GM11168 (cell line): ENCODE data around the gene NR2F1-AS1.
"Not testable (repeated sequence)": the region's sequence is repeated elsewhere in the genome, so short reads cannot be mapped to it uniquely, and the experiment has no call there.

Experiments used
- in situ Hi-C: fragments of 300-500 bp; cut with MboI; formaldehyde crosslinking; loops from one replicate; pipeline ENCODE4 v1.12.0; 2022; ENCODE audit warnings: low sequenced_read_pairs; ENCODE audit not compliant: unreplicated experiment

Gene NR2F1-AS1

DNA sequence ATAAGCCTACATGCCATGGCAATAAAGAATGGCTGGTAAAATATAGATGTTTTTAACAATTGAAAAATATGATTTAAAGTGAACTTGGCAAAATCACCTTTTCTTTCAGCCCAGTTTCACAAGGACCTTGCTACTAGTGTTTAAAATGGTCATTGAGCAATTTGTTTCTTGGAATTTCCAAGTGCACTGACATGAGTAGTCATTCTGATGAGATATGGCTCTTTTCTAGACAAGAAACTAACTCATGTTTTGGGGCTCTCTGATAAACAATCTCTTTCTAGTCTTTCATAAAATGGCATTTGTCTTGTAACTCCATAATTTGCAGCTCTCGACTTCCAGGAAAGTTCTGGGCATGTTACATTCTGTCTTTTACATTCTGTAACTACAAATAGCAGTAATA, 176.8 kb downstream of the NR2F1-AS1 start:
- in situ Hi-C loops: no loop called here

DNA sequence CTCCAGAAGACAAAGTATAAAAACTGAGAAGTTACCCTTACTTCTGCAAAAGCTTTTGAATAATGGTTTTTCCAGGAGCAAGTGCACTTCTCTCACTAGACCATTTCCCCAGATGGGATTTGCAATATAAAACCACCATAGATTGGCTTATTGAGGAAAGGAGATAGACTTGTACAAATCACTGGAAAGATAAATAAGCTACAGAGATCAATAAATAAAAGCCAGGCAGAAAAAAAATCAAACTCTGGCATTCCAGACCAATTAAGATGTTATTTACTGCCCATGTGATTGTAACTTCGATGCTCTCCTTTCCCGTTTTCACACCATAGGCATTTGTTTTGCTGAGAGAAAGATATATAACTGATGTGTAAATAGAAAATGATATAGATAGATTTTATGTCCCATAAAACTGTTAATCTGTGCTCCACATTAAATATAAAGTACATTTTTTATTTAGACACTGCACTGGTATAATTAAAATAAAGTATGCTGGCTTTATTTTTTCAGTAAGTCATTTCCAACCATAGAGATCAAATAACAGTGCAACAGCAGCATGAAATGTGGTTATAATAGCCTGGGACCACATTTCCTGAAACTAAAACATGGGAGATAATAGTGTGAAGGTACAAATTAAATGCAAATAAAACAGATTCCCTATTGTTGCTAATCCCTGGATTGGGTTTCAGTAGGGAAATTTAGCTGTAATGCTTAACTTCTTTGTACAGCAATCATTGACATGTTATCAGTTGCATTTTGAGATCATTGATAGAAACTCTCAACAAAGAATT, 177.7 kb downstream of the NR2F1-AS1 start:
- in situ Hi-C loops: no loop called here

DNA sequence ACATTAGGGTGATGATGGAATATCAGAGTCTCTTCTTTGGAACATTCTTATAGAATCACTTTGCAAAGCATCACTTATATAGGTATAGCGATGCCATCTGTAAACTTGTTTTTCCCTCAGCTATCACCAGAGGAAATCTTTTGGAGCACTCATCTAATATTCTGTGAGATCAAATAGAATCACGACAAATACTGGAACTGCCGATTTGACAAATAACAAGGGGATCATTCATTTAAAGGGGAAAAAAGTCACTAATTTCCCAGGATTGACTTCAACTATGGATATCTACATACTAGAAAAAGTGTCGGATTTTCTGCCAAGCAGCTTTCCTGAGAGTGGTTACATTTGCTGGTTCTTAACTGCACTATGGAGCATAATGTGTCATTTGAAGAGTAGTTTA, 178.6 kb downstream of the NR2F1-AS1 start:
- in situ Hi-C loops: no loop called here

DNA sequence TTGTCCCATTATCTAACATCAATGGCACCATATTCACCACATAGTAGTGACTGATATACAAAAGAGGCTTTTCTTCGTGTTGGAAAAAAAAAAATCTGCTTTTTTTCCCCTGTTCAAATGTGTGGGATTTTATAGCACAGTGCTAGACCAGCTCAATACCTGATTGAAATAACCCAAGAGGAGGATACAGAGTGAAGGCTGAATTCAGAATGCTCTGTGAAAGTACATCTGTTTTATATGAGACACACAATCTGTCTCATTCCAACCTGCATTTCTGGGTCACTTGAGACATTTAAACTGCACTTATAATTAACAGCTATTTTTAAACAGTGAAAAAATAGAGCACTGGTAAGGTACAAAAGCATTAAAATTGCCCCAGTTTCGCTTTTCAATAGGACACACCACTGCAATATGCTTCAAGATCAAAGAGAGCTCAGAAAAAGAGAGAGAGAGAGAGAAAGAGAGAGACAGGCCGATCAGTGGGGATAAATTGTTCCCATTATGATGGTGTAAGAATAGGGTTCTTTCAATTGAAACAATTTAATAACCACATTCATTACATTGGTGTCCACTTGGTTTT, 179.3 kb downstream of the NR2F1-AS1 start:
- in situ Hi-C loops: no loop called here

DNA sequence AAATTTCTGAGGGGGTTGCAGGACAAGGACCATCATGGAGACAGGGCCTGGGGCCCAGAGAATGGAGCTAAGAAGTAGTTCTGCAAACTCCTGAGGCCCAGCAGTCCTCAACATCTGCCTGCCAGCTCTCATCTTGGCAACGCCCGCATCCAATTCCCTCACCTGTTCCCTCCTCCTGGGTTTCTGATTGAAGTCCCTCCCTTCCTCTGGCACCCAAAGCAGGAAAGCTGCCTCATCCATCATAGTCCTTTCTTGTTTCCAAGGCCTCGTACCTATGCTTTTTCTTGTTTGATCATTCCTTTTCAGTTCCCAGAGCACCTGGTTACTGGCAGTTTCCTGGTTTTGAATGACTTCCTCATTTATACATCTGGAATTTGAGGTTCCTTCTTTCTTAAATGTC, 181.3 kb downstream of the NR2F1-AS1 start:
- in situ Hi-C loops: no loop called here

DNA sequence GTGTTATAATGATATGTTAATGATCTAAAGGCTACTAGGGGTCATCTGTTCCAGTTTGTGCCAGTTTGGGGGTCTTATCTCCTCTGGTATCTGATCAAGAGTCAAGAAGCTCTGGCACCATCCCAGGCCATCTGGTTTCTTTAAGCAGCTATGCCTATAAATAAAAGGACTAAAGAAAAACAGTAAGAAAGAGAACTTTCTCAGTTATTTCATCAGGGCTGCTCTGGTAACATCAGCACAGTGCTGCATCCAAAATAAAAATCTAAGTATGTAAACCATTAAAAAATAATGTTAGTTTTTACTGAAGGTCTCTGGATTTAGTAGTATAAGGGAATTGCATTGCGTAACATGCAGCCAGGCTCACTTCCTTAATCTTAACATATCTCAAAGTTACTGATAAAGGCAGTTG, 185.0 kb downstream of the NR2F1-AS1 start:
- in situ Hi-C loops: no loop called here

DNA sequence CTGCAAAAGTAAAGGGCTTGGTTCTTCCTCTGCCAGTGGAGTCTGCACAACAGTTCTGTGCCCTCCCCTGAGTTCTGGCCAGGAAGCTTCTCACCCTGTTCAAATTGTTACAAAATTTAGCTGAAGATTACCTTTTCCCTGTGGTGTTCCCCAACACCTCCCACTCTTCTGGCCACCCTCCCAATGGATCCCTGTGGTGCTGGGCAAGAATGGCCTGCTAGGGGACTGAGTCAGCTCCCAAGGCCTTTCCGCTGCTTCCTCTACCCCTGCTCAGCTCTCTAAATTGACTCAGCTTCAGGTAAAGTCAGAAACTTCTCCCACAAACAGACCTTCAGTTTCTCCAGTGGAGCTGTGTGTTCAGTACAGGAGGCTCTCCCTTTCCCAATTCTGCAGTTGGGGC, 186.0 kb downstream of the NR2F1-AS1 start:
- in situ Hi-C loops: no loop called here

DNA sequence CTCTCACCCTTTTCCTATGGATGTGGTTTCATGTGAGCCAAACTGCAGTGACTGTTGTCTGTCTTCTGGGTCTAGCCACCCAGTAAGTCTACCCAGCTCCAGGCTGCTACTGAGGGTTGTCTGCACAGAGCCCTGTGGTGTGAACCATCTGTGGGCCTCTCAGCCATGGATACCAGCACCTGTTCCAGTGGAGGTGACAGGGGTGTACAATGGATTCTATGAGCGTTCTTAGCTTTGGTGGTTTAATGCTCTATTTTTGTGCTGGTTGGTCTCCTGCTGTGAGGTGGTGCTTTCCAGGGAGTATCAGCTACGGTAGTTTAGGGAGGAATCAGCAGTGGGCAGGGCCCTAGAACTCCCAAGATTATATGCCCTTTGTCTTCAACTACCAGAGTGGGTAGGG, 186.7 kb downstream of the NR2F1-AS1 start:
- in situ Hi-C loops: no loop called here

DNA sequence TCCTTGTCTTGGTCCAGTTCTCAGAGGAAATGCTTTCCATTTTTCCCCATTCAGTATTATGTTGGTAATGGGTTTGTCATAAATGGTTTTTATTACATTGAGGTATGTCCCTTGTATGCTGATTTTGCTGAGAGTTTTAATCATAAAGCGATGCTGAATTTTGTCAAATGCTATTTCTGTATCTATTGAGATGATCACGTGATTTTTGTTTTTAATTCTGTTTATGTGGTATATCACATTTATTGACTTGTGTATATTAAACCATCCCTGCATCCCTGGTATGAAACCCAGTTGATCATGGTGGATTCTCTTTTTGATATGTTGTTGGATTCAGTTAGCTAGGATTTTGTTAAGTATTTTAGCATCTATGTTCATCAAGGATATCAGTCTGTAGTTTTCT, 189.8 kb downstream of the NR2F1-AS1 start:
- in situ Hi-C loops: not testable (repeated sequence)

DNA sequence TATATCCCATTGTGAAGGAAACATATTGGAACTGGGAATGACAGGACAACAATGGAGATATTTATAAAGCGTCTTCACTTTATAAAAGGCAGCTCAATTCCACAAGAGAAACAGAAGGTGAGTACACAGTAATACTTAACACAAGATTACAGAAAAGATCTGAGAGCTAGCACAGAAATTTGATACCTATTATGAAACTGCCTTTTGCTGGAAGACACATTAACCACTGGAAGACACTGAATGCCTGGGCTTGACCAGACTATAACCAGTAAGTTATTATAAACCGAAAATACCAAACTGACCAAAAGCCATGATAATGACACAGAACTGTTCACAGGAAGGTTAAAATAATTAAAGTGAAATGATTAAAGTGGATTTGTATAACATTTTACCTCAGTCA, 195.4 kb downstream of the NR2F1-AS1 start:
- in situ Hi-C loops: no loop called here

DNA sequence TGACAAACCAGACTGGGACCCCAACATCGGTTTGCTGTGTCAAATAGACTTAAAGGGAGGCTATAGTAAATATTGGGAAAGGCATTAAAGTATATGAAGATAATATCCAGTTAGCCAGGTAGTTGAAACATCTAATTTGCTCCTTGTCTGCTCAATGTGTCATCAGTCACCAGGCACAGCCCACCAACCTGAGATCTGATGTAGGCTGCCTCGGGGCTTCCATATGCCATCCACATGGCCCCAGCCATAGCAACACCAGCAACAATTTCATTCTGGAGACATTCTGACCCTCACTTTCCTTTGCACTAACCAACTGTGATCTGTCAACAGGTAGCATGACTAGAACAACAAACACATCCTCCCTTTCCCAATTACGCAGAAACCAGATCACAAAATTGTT, 196.0 kb downstream of the NR2F1-AS1 start:
- in situ Hi-C loops: no loop called here

DNA sequence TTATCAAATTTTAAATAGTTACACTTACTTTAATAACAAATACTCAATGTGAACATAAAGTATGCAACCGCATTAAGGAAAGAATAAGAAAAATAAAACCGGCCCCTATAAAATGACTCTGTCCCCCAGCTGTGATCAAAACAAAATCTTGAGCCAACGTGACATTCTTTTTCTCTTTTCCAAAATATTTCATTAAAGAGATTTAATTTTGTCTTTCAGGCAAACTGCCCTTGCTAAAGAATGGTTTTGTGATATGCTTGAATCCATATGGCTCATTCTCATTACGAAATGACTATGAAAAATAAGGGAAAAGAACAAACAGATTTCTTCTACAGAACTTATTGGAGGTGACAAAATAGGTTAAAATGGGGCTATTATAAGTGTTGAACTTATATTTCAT, 197.0 kb downstream of the NR2F1-AS1 start:
- in situ Hi-C loops: no loop called here

DNA sequence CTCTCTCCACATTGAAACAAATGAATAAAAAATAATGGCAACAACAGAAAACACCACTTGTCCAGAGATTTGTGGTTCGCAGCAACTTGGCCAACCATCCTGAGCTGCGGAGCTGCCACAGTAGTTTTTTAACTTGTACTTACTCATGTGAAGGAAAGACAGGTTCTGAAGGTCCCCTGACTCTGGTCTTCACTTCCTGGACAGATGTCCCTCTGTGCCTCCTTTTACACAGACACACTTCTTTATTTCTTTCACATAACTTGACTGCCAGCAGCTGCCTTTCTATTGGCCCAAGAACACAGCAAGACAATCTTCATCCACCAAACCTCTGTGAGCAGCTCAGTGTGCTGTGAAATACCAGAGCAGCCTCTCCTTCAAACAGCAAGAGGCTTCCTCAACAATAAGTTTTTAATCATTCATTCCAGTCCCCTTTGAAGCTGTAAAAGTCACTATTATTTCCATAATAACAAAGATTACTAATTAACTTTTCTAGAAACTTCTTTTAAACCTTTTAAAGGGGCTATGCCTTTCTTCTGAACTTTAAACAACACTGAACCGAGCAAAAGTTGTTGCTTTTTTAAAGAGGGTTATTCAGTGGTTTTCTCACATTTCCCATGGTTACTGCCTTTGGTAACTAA, 198.7 kb downstream of the NR2F1-AS1 start:
- in situ Hi-C loops: no loop called here

DNA sequence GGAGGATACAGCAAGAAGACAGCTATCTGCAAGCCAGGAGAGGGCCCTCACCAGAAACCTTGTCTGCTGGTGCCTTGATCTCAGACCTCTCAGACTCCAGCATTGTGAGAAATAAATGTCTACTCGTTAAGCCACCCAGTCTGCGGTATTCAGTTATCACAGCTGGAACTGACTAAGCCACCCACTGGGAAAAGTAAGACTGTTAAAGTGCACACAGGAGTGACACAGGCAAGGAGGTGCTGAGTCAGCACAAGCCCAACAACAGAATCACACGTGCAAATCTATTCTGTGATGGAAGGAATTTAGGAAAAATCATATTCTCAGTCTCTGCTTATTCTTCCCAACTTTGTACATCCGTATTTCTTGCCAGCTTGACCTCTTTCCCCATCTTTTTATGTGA, 200.0 kb downstream of the NR2F1-AS1 start:
- in situ Hi-C loops: no loop called here

DNA sequence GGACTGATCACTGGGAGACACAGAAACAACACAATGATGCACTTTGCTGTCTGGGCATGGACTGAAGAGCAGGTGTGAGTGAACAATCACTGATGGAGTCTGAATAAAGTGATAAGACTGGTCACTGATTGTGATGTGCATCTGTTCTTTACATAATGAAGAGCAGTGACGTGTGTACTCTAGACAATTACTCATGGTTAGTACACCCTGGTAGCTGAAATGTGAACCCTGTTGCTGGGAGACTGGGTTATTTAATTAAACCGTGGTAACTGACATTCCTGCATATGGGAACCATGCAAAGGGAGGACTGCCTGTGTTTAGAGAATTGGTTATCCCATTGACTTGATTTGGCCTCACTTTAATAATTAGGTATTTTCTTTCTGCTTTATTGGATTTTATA, 202.9 kb downstream of the NR2F1-AS1 start:
- in situ Hi-C loops: no loop called here

DNA sequence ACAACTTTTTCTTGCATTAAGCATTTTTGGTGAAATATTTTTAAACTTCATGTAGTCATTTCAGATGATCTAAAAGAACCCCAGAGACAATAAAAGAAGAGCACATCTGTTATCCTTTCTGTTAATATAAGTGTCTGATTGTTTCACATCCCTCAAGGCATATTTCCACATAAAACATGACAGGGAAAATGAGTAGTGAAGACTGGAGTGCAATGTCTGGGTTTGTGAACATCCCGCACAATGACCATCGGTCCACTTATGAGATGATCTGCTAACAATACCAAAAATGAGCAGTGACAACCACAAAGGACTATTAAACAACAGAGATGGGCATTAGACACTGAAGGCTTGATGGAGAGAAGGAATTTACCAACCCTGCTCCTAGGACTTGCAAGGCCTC, 209.1 kb downstream of the NR2F1-AS1 start:
- in situ Hi-C loops: no loop called here

DNA sequence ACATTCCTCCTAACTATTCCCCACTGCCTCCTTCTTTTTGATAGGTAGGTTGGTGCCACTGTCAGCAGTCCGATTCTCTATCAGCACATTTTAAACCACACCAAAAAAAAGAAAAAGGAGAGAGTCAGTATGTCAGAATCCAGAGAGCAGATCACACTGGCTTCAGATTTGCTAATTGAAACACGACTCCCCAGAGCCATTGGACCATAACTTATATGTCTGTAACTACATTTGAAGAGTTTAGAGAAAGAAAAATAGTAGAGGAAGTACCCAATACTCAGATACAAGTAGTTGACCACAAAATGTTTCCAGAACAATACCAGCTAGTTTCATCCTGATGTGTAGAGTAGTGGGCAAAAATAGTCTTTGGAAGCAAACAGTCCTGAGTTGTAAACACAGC, 216.6 kb downstream of the NR2F1-AS1 start:
- in situ Hi-C loops: no loop called here

DNA sequence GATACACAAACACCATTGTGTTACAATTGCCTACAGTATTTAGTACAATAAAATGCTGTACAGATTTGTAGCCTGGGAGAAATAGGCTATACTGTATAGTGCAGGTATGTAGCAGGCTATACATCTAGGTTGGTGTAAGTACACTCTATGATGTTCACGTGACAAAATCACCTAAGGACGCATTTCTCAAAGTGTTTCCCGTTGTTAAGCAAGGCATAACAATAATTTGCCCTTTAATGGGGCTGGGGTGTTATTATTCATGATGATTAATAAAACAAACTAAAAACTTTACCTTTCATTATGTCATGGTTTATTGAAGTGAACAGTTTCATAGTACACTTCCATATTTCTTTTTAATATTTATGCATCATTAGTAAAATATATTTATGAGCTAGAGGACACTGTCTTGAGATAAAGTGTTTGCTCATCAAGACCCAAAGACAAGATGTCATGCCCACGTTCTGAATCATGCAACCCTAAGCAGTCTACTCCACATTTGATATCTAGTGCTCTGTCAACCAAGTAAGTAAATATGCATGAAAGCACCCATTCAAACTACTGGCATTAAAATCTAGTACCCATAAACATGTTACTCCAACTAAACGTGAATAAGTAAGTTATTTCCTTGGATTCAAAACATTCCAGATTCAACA, 220.5 kb downstream of the NR2F1-AS1 start:
- in situ Hi-C loops: no loop called here

DNA sequence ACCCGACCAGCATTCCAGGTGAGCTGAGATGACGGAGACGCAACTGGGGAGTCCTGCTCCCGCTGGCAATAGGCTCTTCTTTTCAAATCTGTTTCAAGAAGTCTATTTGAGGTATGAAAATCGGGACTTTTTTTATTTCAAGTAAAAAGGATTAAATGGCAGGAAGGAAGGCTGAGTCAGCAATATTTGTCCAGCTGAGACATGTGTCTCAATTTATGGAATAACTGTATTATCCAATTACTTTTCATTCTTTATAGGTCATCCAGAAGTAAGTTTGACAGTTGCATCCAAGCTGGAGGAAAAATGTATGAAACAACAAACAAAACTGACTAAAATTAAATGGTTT, 221.1 kb downstream of the NR2F1-AS1 start:
- in situ Hi-C loops: no loop called here
